ENCODE results near the gene POLRMT.

GRCh38 chr19:648305-648704 is 15.0 kb upstream of the POLRMT start:
- no peak for TF ChIP-seq POLR2A (IDR thresholded peaks at IDR 0.05; ENCODE audit: low read depth, low read length)
- no peak for TF ChIP-seq TAF1 (IDR thresholded peaks at IDR 0.05; ENCODE audit: low read depth, low read length)
- TF ChIP-seq POLR2AphosphoS5 (IDR thresholded peaks at IDR 0.05; ENCODE audit: low read depth, low read length): no peak
